Measurements from ENCODE around the gene TACC3. TPM values are rescaled to one million over a fixed set of nuclear protein-coding genes. Genes with fewer than 3 reads are reported as not detected.

TACC3 gene
- polyA plus RNA-seq (ENCODE audit: insufficient read depth in 1 of 5, insufficient read length in 5 of 5, low replicate concordance in 1 of 5): 10 to 100 TPM; 38.7 to 66.4 (median 48.5) TPM
- long read RNA-seq, donor 1, transcript TACC3-201 (16 exons, 2,781 nt): major isoform, 6 of 19 reads
- long read RNA-seq, donor 1, partial matches to known transcripts: 6 of 19 reads
- long read RNA-seq, donor 1, other reads (novel, unspliced or antisense): 0 of 19 reads
- long read RNA-seq, donor 2, transcript TACC3-201 (16 exons, 2,781 nt): major isoform, 5 of 7 reads
- long read RNA-seq, donor 2, partial matches to known transcripts: 0 of 7 reads
- long read RNA-seq, donor 2, other reads (novel, unspliced or antisense): 0 of 7 reads
- long read RNA-seq, donor 3, transcript TACC3-201 (16 exons, 2,781 nt): major isoform, 5 of 17 reads
- long read RNA-seq, donor 3, partial matches to known transcripts: 7 of 17 reads
- long read RNA-seq, donor 3, other reads (novel, unspliced or antisense): 0 of 17 reads
- long read RNA-seq, donor 4, partial matches to known transcripts: 0 of 5 reads
- long read RNA-seq, donor 4, other reads (novel, unspliced or antisense): 0 of 5 reads
- long read RNA-seq, donor 5, transcript TACC3-201 (16 exons, 2,781 nt): major isoform, 8 of 21 reads
- long read RNA-seq, donor 5, partial matches to known transcripts: 10 of 21 reads
- long read RNA-seq, donor 5, other reads (novel, unspliced or antisense): 0 of 21 reads
- long read RNA-seq, donor 6, partial matches to known transcripts: 0 of 8 reads
- long read RNA-seq, donor 6, other reads (novel, unspliced or antisense): 0 of 8 reads
- long read RNA-seq, donor 7, partial matches to known transcripts: 0 of 5 reads
- long read RNA-seq, donor 7, other reads (novel, unspliced or antisense): 0 of 5 reads
- long read RNA-seq, donor 8, partial matches to known transcripts: 0 of 1 reads
- long read RNA-seq, donor 8, other reads (novel, unspliced or antisense): 0 of 1 reads

- DNase-seq: peak; percentile 94 to 95
Observed at GRCh38 chr4:1721003-1721665, at the start of gene TACC3, which contains the start of gene TMEM129. Gene TACC3, plus strand, starts transcription at chr4:1721521. Its CDS starts 1,901 bp downstream, at chr4:1723422. Gene TMEM129, minus strand, starts transcription at chr4:1721323. Its CDS starts 486 bp downstream, at chr4:1720837.

GRCh38 chr4:1673671-1674070, 47.6 kb upstream of the TACC3 start:
- DNase-seq: no peak

- DNase-seq: no peak
Observed at GRCh38 chr4:1674682-1675081, 46.6 kb upstream of the TACC3 start.

- no peak for DNase-seq
Observed at GRCh38 chr4:1675136-1675801, 46.1 kb upstream of the TACC3 start.

- DNase-seq: no peak
Observed at GRCh38 chr4:1675802-1676137, 45.6 kb upstream of the TACC3 start.

- no peak for DNase-seq
Observed at GRCh38 chr4:1676605-1677525, 44.5 kb upstream of the TACC3 start.

GRCh38 chr4:1678244-1678643, 43.1 kb upstream of the TACC3 start:
- DNase-seq: no peak

GRCh38 chr4:1682860-1683259, 38.5 kb upstream of the TACC3 start:
- DNase-seq: no peak

- DNase-seq: no peak
Observed at GRCh38 chr4:1683261-1683735, 38.0 kb upstream of the TACC3 start.

GRCh38 chr4:1683736-1684505, 37.4 kb upstream of the TACC3 start, which contains the start of gene FAM53A:
Gene FAM53A, minus strand, starts transcription at chr4:1684313. Its CDS starts 15,572 bp downstream, at chr4:1668741.
- peak; percentile 81 to 83 for DNase-seq

- no peak for DNase-seq
Observed at GRCh38 chr4:1684506-1685234, 36.7 kb upstream of the TACC3 start.

- DNase-seq: no peak
Observed at GRCh38 chr4:1685235-1686150, 35.8 kb upstream of the TACC3 start.

- DNase-seq: no peak
Observed at GRCh38 chr4:1686440-1687036, 34.8 kb upstream of the TACC3 start.

GRCh38 chr4:1690698-1691097, 30.6 kb upstream of the TACC3 start:
- DNase-seq: no peak

GRCh38 chr4:1691737-1692373, 29.5 kb upstream of the TACC3 start:
- no peak for DNase-seq

Measured in right lung (tissue), 10 donors.